22Rv1 (cell line): ENCODE results near the gene SLC2A4RG.

Source experiments
- H3K27ac ChIP-seq: fragments of 450-650 bp; 2 replicates; pipeline ENCODE4 v1.5.1; 2017
- ZFX ChIP-seq: fragments of 450-650 bp; IDR thresholded peaks from 2 replicates; pipeline ENCODE4 v1.6.1; 2017; ENCODE audit warnings: antibody characterized with exemption, borderline replicate concordance
- TF ChIP-seq, protein P1 (sequence below): fragments of 450-650 bp; IDR thresholded peaks from 2 replicates; pipeline ENCODE4 v1.5.1; 2017; ENCODE audit warnings: mild to moderate bottlenecking

The SLC2A4RG gene

DNA sequence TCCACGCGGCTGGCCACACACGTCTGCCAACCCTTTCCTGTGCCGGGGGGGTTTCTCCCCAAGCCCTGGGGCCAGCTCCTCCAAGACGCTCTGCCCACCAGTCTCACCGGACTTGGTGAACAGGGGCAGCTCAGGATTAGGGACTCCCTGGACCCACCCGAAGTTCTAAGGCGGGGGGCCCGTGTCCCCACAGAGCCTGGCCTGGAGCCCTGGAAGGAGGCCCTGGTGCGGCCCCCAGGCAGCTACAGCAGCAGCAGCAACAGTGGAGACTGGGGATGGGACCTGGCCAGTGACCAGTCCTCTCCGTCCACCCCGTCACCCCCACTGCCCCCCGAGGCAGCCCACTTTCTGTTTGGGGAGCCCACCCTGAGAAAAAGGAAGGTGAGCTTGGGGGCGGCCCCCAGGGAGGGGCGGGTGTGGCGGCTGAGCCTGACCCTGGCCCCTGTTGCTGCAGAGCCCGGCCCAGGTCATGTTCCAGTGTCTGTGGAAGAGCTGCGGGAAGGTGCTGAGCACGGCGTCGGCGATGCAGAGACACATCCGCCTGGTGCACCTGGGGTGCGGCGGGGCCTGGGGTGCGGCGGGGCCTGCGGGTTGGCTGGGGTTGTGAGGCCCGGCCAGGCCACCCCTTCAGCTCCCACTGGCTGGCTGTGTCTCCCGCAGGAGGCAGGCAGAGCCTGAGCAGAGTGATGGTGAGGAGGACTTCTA lies 2.3 kb downstream of the SLC2A4RG start:
- H3K27ac ChIP-seq = peak overlapping the region; percentile 98
- TF ChIP-seq ZFX = no peak
- TF ChIP-seq, protein P1, sequence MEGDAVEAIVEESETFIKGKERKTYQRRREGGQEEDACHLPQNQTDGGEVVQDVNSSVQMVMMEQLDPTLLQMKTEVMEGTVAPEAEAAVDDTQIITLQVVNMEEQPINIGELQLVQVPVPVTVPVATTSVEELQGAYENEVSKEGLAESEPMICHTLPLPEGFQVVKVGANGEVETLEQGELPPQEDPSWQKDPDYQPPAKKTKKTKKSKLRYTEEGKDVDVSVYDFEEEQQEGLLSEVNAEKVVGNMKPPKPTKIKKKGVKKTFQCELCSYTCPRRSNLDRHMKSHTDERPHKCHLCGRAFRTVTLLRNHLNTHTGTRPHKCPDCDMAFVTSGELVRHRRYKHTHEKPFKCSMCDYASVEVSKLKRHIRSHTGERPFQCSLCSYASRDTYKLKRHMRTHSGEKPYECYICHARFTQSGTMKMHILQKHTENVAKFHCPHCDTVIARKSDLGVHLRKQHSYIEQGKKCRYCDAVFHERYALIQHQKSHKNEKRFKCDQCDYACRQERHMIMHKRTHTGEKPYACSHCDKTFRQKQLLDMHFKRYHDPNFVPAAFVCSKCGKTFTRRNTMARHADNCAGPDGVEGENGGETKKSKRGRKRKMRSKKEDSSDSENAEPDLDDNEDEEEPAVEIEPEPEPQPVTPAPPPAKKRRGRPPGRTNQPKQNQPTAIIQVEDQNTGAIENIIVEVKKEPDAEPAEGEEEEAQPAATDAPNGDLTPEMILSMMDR = no peak

DNA sequence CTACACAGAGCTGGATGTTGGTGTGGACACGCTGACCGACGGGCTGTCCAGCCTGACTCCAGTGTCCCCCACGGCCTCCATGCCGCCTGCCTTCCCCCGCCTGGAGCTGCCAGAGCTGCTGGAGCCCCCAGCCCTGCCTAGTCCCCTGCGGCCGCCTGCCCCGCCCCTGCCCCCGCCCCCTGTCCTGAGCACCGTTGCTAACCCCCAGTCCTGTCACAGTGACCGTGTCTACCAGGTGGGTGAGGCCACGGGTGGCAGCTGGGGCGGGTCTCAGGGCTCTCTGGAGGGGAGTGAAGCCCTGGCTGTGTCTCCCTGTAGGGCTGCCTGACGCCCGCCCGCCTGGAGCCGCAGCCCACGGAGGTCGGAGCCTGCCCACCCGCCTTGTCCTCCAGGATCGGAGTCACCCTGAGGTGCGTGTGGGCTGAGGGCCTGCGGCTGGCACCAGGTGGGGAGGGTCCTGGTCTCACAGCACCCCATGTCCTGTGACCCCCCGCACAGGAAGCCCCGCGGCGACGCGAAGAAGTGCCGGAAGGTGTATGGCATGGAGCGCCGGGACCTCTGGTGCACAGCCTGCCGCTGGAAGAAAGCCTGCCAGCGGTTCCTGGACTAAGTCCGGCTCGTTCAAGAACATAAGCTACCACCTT lies 2.9 kb downstream of the SLC2A4RG start:
- peak overlapping the region; percentile 98 for H3K27ac ChIP-seq
- no peak for TF ChIP-seq ZFX

DNA sequence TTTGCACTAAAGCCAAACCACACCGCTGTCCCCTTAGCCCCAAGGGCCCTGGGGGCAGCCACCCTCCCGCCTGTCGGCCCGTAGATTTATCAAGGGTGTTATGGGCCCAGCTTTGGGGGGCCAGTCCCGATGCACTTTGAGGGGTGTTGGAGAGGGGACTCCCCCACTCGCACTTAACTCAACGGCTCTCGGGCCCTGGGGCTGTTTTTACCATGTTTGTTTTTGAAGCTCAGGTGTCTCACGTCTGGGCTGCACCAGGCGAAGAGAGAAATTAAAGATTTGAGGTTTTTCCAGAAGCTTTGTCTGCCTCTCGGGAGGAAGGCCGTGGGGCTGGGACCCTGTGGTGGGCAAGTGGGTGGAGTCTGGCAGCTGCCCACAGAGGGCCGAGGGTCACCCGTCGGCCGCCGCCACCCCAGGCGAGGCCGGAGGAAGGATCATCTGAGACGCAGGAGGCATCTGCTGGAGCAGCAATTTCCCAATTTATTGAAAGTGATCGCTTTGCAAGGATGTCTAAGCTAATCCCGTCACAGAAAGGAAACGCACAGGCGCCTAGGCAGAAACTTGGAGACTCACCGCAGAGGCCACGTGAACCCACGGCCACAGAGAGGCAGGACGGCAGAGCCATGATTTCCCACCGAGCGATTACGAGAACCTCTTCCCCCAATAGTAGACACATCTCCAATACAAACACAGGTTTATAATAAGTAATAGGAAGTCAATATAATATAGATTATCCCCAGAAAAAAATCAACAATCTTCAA lies 3.8 kb downstream of the SLC2A4RG start:
- TF ChIP-seq ZFX = no peak
- TF ChIP-seq, protein P1 = no peak

DNA sequence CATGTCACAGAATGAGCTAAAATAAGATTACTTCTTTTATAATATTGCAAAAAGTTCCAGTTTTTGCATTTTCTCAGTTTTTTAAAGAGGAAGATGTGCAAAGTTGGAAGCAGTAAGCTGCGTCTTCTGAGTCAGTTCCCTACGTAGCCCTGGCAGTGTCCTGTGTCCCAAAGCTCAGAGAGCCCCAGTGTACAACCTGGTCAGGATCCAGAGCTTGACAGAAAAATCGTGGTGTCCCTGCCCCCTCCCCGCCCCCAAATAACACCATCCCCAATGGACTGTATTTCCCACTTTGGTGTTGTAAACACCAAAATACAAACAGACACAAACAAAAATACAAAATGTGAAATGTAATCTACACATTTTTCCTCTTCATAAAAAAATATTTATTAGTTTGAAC lies 4.6 kb downstream of the SLC2A4RG start:
- TF ChIP-seq, protein P1 = no peak
- no peak for TF ChIP-seq ZFX
- no peak overlapping the region for H3K27ac ChIP-seq

More for the DNA sequence above, 3.8 kb downstream of the SLC2A4RG start:
- H3K27ac ChIP-seq = no peak overlapping the region

DNA sequence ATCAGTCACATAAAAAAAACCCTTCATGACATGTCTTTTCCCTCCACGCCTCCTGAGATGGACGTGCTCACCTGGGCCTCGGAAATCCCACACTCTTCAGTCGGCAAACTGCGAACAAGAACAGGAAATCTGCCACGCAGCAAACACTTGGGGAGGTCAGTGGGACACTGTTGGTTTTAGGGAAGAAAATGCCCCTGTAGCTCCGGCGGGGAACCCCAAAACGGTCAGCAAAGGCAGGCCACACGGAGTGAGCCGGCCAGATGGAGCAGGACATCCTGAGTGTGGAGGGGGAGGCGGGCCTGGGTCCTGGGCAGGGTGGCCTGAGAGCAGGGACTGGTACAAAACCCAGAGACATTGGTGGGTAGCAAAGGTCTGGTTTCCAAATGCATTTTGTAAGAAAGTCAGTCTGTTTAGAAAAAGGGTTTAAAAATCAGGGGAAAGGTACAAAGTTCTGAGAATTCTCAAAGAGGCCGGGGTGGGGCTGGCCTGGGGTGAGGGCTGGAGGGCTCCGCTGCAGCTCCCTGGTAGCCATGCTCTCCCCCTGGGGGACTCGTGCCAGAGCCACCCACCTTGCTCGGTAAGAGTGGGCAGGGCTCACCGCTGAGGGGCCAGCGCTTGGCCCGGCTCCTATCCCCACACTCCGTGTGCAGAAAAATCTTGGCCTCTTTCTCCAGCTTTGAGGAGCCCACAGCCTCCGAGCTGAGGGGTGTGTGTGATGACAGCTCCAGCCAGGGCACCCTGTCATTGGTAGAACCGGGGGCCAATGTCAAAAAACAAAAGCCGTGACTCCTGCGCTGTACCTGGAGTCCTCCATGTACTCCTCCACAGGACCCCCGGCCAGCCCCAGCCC lies 5.2 kb downstream of the SLC2A4RG start:
- no peak overlapping the region for H3K27ac ChIP-seq
- TF ChIP-seq ZFX = no peak
- TF ChIP-seq, protein P1 = no peak

DNA sequence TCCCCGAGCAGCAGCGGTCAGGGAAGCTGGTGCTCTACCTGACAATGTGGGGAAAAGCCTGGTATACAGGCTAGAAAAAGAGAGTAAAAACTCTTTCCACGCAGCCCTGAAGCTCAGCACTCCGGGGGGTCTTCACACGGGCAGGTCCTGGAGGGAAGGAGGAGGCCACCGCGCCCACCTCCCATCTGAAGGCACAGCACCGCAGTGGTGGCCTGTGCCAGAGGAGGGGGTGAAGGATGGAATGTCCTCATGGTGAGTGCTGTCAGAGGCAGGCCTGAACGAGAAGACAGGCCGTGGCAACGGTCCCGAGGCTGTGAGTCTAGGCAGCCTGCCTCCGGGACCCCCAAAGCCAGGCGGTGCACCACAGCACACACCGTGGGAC lies 5.8 kb downstream of the SLC2A4RG start:
- TF ChIP-seq ZFX = no peak
- TF ChIP-seq, protein P1 = no peak
- H3K27ac ChIP-seq = no peak overlapping the region
